Measurements from ENCODE around the gene SWT1. TPM values are rescaled to one million over a fixed set of nuclear protein-coding genes. Genes with fewer than 3 reads are reported as not detected.

Gene SWT1, protein sequence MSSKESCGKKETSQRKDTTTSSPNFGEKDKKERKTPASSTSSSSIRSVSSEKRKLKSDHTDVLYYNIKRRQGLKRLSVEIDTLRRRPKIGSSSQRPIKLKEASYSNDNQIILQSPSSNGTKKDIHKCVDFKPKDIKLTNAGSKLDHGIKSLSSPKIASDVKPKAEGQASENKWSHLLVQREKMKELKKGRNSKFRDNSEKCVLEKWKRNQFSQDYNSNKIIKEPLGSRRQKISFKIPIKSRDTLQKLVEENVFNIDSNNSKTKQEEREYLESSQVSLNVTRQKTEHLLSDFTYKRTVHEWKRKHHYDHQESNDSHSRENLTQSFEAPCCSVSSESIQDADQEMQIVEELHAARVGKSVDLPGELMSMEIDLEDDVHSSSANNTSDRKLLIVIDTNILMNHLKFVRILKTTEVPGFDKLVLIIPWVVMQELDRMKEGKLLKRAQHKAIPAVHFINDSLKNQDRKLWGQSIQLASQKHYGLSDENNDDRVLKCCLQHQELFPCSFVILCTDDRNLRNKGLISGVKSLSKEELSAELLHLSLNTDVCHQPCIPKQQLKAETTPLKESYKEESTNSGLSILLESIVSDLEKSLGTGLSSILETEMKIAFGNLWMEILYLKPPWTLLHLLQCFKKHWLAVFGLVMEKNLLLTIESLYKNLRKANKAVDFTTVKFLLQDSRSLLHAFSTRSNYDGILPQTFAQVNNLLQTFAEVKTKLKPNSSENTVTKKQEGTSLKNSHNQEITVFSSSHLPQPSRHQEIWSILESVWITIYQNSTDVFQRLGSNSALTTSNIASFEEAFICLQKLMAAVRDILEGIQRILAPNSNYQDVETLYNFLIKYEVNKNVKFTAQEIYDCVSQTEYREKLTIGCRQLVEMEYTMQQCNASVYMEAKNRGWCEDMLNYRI
- 0.94 and 1.1 TPM in 2 replicates for polyA plus RNA-seq

DNA sequence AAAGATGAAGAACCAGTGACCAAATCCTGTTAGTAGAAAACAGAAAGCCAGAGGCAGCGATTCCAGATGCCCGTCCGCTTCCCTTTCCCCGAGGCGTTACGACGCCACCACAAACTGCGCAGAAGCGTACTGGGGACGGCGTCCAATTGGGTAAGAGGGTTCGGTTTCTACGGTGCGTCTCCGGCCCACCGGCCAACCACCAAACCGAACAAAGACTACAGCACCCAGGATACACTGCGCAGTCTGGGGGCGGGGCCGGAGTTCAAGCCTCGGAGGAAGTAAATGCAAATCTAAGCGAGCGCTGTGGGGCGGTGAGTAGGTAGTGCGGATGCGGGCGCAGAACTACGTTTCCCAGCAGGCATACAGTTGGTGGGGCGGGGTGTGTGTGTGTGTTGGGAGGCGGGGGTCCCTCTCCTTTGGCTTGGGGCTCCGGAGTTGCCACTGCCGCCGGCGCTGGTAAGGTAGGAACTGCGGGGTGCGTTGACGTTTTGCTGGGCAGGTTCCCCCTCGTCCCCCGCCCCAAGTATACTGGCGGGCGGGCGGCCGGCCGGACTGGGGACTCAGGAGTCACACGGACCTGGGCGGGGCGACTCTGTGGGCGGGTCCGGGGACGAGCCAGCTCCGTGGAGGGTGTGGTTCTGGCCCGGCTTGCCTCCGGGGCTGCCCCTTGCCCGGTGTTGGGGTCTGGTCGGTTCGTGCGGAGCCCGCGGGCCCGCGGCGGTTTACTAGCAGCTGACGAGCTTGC, at the start of gene SWT1, which contains the start of gene TRMT1L:
Gene SWT1 (plus strand): TSS at position 314 of the 745 bp plus-strand sequence. CDS start 3,675 bp downstream, outside the sequence.
Gene TRMT1L (minus strand): TSS at position 100 of the 745 bp plus-strand sequence. CDS start 241 bp downstream, outside the sequence.

GRCh38 chr1:185317034-185317885, 160.3 kb downstream of the SWT1 start, which contains the start of gene IVNS1ABP:
IVNS1ABP (minus strand) TSS chr1:185317243; CDS start chr1:185309493, 7,750 bp downstream.

Other genes with a start within 250 kb of the SWT1 start
- gene NIBAN1, start 182.7 kb upstream of the SWT1 start, polyA plus RNA-seq, result 1.5 TPM in 1 of 2 replicates, not detected in the other
- 10.4 and 11.4 TPM in 2 replicates for gene RNF2, start 111.6 kb upstream of the SWT1 start, polyA plus RNA-seq
- 10.8 and 14.4 TPM in 2 replicates for gene TRMT1L, start 214 bp upstream of the SWT1 start, polyA plus RNA-seq
- gene IVNS1ABP, start 160.1 kb downstream of the SWT1 start, polyA plus RNA-seq, result 82.4 and 121 TPM in 2 replicates